SK-N-SH (cell line): Measurements from ENCODE around the gene ACER3. TPM values are rescaled to one million over a fixed set of nuclear protein-coding genes. Genes with fewer than 3 reads are reported as not detected.
"Not testable (repeated sequence)": the region's sequence is repeated elsewhere in the genome, so short reads cannot be mapped to it uniquely, and the experiment has no call there.

ENCODE experiments used
- CTCF ChIA-PET: fragments of 300-600, 350-600 bp; formaldehyde crosslinking; extraction: SDS; loops from one replicate; lab custom pipeline; 2021; lab: Yijun Ruan, JAX
- POLR2A ChIA-PET: fragments of 350-600 bp; sonication (Branson Sonifier 250); formaldehyde crosslinking; extraction: SDS; loops from one replicate; lab custom pipeline; 2020; ENCODE audit warnings: antibody characterized with exemption, inconsistent platforms; lab: Yijun Ruan, JAX
- DNase-seq: peaks from one replicate; pipeline ENCODE4 v3.0.0; 2012
- H2AFZ ChIP-seq: fragments of 200-600 bp; sonication (generic); 2 replicates; pipeline ENCODE4 v1.8.1; 2016; ENCODE audit warnings: antibody characterized with exemption, mild to moderate bottlenecking, low read depth
- H3F3A ChIP-seq: fragments of 200-600 bp; sonication (generic); replicated peaks from 2 replicates; pipeline ENCODE3; 2016; ENCODE audit warnings: antibody characterized with exemption, mild to moderate bottlenecking; ENCODE audit not compliant: insufficient read depth
- H3K27ac ChIP-seq, 2 experiments: fragments of 200-500 bp in 1 of 2; fragments of 200-600 bp in 1 of 2; sonication (Bioruptor generic) in 1 of 2; sonication (generic), shearing (Covaris generic) in 1 of 2; 2 replicates each; pipeline versions ENCODE4 v1.5.1 to v1.6.1; 2014 to 2016; ENCODE audit warnings: low read depth in 2 of 2, inconsistent platforms in 1 of 2, low read length in 1 of 2, mild to moderate bottlenecking in 1 of 2, mixed read lengths in 1 of 2
- H3K27me3 ChIP-seq: fragments of 200-600 bp; sonication (generic), shearing (Covaris generic); 2 replicates; pipeline ENCODE4 v1.6.1; 2016; ENCODE audit warnings: mixed run types; ENCODE audit not compliant: insufficient read depth
- H3K36me3 ChIP-seq, 2 experiments: fragments of 200-500 bp in 1 of 2; fragments of 200-600 bp in 1 of 2; sonication (Bioruptor generic) in 1 of 2; sonication (generic) in 1 of 2; replicated peaks in 1 of 2; 2 replicates each; pipeline versions ENCODE3 to v1.5.1; 2014 to 2016; ENCODE audit warnings: low read length in 1 of 2, mild to moderate bottlenecking in 1 of 2; ENCODE audit not compliant: insufficient read depth in 2 of 2, control insufficient read depth in 1 of 2
- H3K4me1 ChIP-seq, 2 experiments: fragments of 200-500 bp in 1 of 2; fragments of 200-600 bp in 1 of 2; sonication (Bioruptor generic) in 1 of 2; sonication (generic), shearing (Covaris generic) in 1 of 2; 2 replicates each; pipeline versions ENCODE4 v1.5.1 to v1.6.1; 2014 to 2016; ENCODE audit warnings: low read depth in 1 of 2, low read length in 1 of 2, mixed run types in 1 of 2; ENCODE audit not compliant: insufficient read depth in 2 of 2, control insufficient read depth in 1 of 2
- H3K4me2 ChIP-seq: fragments of 200-600 bp; sonication (generic), shearing (Covaris generic); 2 replicates; pipeline ENCODE4 v1.6.1; 2017; ENCODE audit warnings: mixed run types
- H3K4me3 ChIP-seq, 2 experiments: fragments of 200-500 bp in 1 of 2; fragments of 200-600 bp in 1 of 2; sonication (Bioruptor generic) in 1 of 2; sonication (generic), shearing (Covaris generic) in 1 of 2; 2 replicates each; pipeline versions ENCODE4 v1.5.1 to v1.8.1; 2014 to 2016; ENCODE audit warnings: low read depth in 2 of 2, inconsistent platforms in 1 of 2, low read length in 1 of 2, mild to moderate bottlenecking in 1 of 2, mixed read lengths in 1 of 2, moderate library complexity in 1 of 2
- H3K79me2 ChIP-seq: fragments of 200-600 bp; sonication (generic); 2 replicates; pipeline ENCODE4 v1.8.1; 2017; ENCODE audit warnings: mild to moderate bottlenecking; ENCODE audit not compliant: insufficient read depth
- H3K9ac ChIP-seq: fragments of 200-600 bp; sonication (generic); 2 replicates; pipeline ENCODE4 v1.6.1; 2017; ENCODE audit warnings: mixed run types
- H3K9me2 ChIP-seq: fragments of 200-600 bp; sonication (generic); 2 replicates; pipeline ENCODE4 v1.6.1; 2017; ENCODE audit warnings: mixed run types
- H3K9me3 ChIP-seq: fragments of 200-600 bp; sonication (generic); 2 replicates; pipeline ENCODE4 v1.6.1; 2017; ENCODE audit warnings: mixed run types, mild to moderate bottlenecking, moderate library complexity
- H4K20me1 ChIP-seq: fragments of 200-600 bp; sonication (generic); 2 replicates; pipeline ENCODE4 v1.6.1; 2017; ENCODE audit warnings: mild to moderate bottlenecking, mixed run types; ENCODE audit not compliant: insufficient read depth
- CHD2 ChIP-seq: fragments of 150-350 bp; IDR thresholded peaks from 2 replicates; pipeline ENCODE4 v1.6.1; 2018; ENCODE audit warnings: low read length; ENCODE audit not compliant: partially characterized antibody
- CTCF ChIP-seq: fragments of 200-600 bp; sonication (generic); IDR thresholded peaks from 2 replicates; pipeline ENCODE4 v1.6.1; 2017; ENCODE audit warnings: antibody characterized with exemption, mild to moderate bottlenecking, moderate library complexity
- ELF1 ChIP-seq: IDR thresholded peaks from 2 replicates; pipeline ENCODE4 v1.4.0; 2012
- EP300 ChIP-seq, 2 experiments: IDR thresholded peaks; 2 replicates each; pipeline versions ENCODE4 v1.4.0 to v1.6.1; 2012; ENCODE audit warnings: borderline replicate concordance in 1 of 2, low read depth in 1 of 2, low read length in 1 of 2
- EZH2phosphoT487 ChIP-seq: fragments of 200-600 bp; sonication (generic); IDR thresholded peaks from 2 replicates; pipeline ENCODE4 v1.6.1; 2017; ENCODE audit warnings: low read depth, mixed run types, mild to moderate bottlenecking, antibody characterized with exemption, moderate library complexity, borderline replicate concordance
- FOSL2 ChIP-seq: IDR thresholded peaks from 2 replicates; pipeline ENCODE4 v1.4.0; 2012; ENCODE audit warnings: low read depth, mild to moderate bottlenecking, moderate library complexity, borderline replicate concordance
- FOXJ3 ChIP-seq: sonication (generic); formaldehyde crosslinking; IDR thresholded peaks from 2 replicates; pipeline ENCODE4 v1.5.1; 2020; ENCODE audit warnings: mild to moderate bottlenecking, missing genetic modification reagents
- FOXM1 ChIP-seq: IDR thresholded peaks from 2 replicates; pipeline ENCODE4 v1.4.0; 2012; ENCODE audit warnings: low read depth, mild to moderate bottlenecking
- GATA2 ChIP-seq: sonication (generic); formaldehyde crosslinking; IDR thresholded peaks from 2 replicates; pipeline ENCODE4 v1.5.0; 2020; ENCODE audit warnings: mild to moderate bottlenecking, missing genetic modification reagents
- MEF2A ChIP-seq: IDR thresholded peaks from 2 replicates; pipeline ENCODE4 v1.4.0; 2012; ENCODE audit warnings: low read depth, borderline replicate concordance
- MXI1 ChIP-seq: IDR thresholded peaks from 2 replicates; pipeline ENCODE4 v1.6.1; 2012; ENCODE audit warnings: mild to moderate bottlenecking, low read depth, low read length, improper control_type of control experiment
- NFIC ChIP-seq: IDR thresholded peaks from 2 replicates; pipeline ENCODE4 v1.4.0; 2012; ENCODE audit warnings: borderline replicate concordance
- NRF1 ChIP-seq: IDR thresholded peaks from 2 replicates; pipeline ENCODE4 v1.6.1; 2012; ENCODE audit warnings: low read depth, mild to moderate bottlenecking, low read length
- RAD21 ChIP-seq: IDR thresholded peaks from 2 replicates; pipeline ENCODE4 v1.6.1; 2012; ENCODE audit warnings: mild to moderate bottlenecking, low read length
- RCOR1 ChIP-seq: fragments of 150-350 bp; IDR thresholded peaks from 2 replicates; pipeline ENCODE4 v1.6.1; 2017; ENCODE audit warnings: antibody characterized with exemption, low read length
- REST ChIP-seq: IDR thresholded peaks from 2 replicates; pipeline ENCODE4 v1.6.1; 2012; ENCODE audit warnings: mild to moderate bottlenecking, low read depth, low read length, moderate library complexity
- RFX5 ChIP-seq: IDR thresholded peaks from 2 replicates; pipeline ENCODE4 v1.6.1; 2012; ENCODE audit warnings: mild to moderate bottlenecking, improper control_type of control experiment, low read length
- RXRA ChIP-seq: IDR thresholded peaks from 2 replicates; pipeline ENCODE4 v1.4.0; 2012; ENCODE audit warnings: low read depth, mild to moderate bottlenecking, borderline replicate concordance
- SIN3A ChIP-seq: IDR thresholded peaks from 2 replicates; pipeline ENCODE4 v1.6.1; 2012; ENCODE audit warnings: low read depth, mild to moderate bottlenecking, low read length, moderate library complexity, borderline replicate concordance
- SMC3 ChIP-seq: IDR thresholded peaks from 2 replicates; pipeline ENCODE4 v1.6.1; 2012; ENCODE audit warnings: low read depth, low read length, improper control_type of control experiment
- WGBS: methylation state at CpG from one replicate; pipeline ENCODE4 v1.1.6; 2017; ENCODE audit warnings: low lambda C conversion rate; 5-methylcytosine and 5-hydroxymethylcytosine counted together
- polyA plus RNA-seq, 3 experiments: library from polyadenylated mRNA; depleted of rRNA; stranded (reverse); fragments of >200 nt; gene quantifications; 2 replicates each; pipeline ENCODE4 v1.2.3, GENCODE V29; 2012
- TF ChIP-seq, protein P1 (sequence below): fragments of 150-350 bp; IDR thresholded peaks from 2 replicates; pipeline ENCODE4 v1.6.1; 2017; ENCODE audit warnings: antibody characterized with exemption, low read length, low read depth, borderline replicate concordance
- TF ChIP-seq, protein P2 (sequence below): fragments of 150-350 bp; IDR thresholded peaks from 2 replicates; pipeline ENCODE4 v1.6.1; 2016; ENCODE audit warnings: mild to moderate bottlenecking, low read depth, low read length

Gene ACER3
- polyA plus RNA-seq, 1 of the 3 experiments (the other 2 are of a cell fraction), result 5.4 TPM

- no peak for TF ChIP-seq RXRA
- TF ChIP-seq SIN3A, result no peak
- no peak for TF ChIP-seq NFIC
- TF ChIP-seq ELF1, result no peak; the same call in 1 of the 2 replicates
- TF ChIP-seq, protein P1, sequence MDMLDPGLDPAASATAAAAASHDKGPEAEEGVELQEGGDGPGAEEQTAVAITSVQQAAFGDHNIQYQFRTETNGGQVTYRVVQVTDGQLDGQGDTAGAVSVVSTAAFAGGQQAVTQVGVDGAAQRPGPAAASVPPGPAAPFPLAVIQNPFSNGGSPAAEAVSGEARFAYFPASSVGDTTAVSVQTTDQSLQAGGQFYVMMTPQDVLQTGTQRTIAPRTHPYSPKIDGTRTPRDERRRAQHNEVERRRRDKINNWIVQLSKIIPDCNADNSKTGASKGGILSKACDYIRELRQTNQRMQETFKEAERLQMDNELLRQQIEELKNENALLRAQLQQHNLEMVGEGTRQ, result no peak
- TF ChIP-seq RAD21, result peak; percentile 74
- TF ChIP-seq RFX5, result 0 out of 2 replicates have a peak, but pooled peaks have one; percentile 33
- TF ChIP-seq REST, result no peak
- TF ChIP-seq RCOR1, result no peak
- no peak for TF ChIP-seq MEF2A
- TF ChIP-seq MXI1, result peak; percentile 90
- no peak for TF ChIP-seq EZH2phosphoT487
- TF ChIP-seq FOXJ3 (CRISPR knock-in tag), result no peak
- no peak for TF ChIP-seq EP300 (IDR thresholded peaks at IDR 0.05; ENCODE audit: borderline replicate concordance in 1 of 2, low read depth in 1 of 2, low read length in 1 of 2)
- no peak for TF ChIP-seq FOSL2
- no peak for TF ChIP-seq GATA2
- TF ChIP-seq CTCF, result peak; percentile 79
- TF ChIP-seq CHD2, result peak; percentile 52
- no peak for TF ChIP-seq NRF1
- TF ChIP-seq, protein P2, sequence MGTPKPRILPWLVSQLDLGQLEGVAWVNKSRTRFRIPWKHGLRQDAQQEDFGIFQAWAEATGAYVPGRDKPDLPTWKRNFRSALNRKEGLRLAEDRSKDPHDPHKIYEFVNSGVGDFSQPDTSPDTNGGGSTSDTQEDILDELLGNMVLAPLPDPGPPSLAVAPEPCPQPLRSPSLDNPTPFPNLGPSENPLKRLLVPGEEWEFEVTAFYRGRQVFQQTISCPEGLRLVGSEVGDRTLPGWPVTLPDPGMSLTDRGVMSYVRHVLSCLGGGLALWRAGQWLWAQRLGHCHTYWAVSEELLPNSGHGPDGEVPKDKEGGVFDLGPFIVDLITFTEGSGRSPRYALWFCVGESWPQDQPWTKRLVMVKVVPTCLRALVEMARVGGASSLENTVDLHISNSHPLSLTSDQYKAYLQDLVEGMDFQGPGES, result no peak
- no peak for TF ChIP-seq FOXM1
- TF ChIP-seq SMC3, result peak; percentile 66
These were observed 186.5 kb downstream of the ACER3 start (continued) for GRCh38 chr11:77047007-77047927.

- H3K27me3 ChIP-seq, H3K4me3 ChIP-seq, H3K4me1 ChIP-seq, H3K9me2 ChIP-seq, H4K20me1 ChIP-seq, H3K9me3 ChIP-seq, H3K79me2 ChIP-seq, DNase-seq, H3K9ac ChIP-seq, H2AFZ ChIP-seq, H3K4me2 ChIP-seq, H3K36me3 ChIP-seq, POLR2A ChIA-PET, H3K27ac ChIP-seq: not testable (repeated sequence)
- CTCF ChIA-PET, result interaction anchor here (0.6 to 12.6 kb wide), 33 partner anchors 8 to 591 kb away, joined by 3 to 218 read pairs (median 7); partner anchors contain the start of genes CAPN5, MYO7A and OMP
- 65% methylated on average over 7 of the region's 7 CpGs for WGBS
- peaks cover 12% of the 10 kb centered on the region for H3F3A ChIP-seq
These were observed 187.3 kb downstream of the ACER3 start for GRCh38 chr11:77047928-77048446.
